NOMO-1 treated with DMSO at 0.1 percent for 48 hours (cell line): Measurements from ENCODE around the gene KSR2.

Experiments
- DNase-seq: peaks from one replicate; lab custom pipeline; 2025; ENCODE audit not compliant: unreplicated experiment; lab: John Stamatoyannopoulos, UW

Gene KSR2

GRCh38 chr12:117472983-117473382, 495.8 kb downstream of the KSR2 start:
- no peak for DNase-seq

DNA sequence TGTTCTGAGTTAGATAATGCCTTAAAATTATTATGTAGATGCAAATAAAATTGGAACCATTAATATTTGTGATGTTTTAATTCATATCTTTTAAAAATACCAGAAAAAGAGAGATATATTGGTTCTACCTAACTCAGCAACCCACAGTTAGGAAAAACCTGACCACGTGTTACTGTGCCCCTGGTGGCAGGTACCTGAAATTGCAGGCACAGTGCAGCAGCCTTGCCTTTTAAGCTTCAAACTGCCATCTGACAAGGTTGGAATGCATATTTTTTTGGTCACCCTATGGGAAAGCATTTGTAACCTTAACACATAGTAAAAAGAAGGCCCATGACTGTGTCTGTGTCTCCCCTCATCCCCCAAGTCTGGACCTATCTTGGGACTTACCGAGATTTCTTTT, 498.0 kb downstream of the KSR2 start:
- DNase-seq, result no peak

DNA sequence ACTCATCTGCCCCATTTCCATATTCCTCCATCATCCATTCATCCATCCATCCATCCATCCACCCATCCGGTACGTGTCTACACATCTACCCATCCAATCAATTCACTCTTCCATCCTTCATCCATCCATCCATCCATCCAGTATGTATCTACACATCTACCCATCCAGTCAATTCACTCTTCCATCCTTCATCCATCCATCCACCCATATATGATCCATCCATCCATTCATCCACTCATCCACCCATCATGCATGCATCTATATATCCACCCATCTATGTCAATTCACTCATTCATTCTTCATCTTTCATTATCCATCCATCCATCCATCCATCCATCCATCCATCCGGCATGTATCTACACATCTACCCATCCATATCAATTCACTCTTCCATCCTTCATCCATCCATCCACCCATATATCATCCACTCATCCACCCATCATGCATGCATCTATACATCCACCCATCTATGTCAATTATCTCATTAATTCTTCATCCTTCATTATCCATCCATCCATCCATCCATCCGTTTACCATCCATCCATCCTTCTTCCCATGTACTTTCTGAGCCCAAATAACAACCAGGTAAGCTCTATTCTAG, 498.8 kb downstream of the KSR2 start:
- DNase-seq, result no peak

GRCh38 chr12:117468016-117468415, 500.8 kb downstream of the KSR2 start:
- DNase-seq, result no peak

DNA sequence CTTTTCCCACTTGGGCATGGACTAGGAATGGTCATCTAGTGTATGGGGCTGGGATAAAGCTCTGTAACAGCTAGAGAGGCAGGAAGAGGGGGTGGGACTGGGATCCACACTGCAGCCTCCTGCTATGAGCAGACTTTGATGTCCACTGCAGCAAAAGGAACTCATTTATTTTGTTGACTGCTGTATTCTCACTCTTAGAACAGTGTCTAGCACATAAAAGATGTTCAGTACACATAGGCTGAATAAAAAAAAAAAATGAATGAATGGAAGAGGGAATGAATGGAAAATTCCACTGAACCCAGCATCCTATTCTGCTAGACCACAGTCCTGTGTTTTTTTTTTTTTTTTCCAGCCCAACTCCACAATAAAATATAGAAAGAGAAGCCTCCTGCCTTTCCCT, 501.2 kb downstream of the KSR2 start:
- no peak for DNase-seq

DNA sequence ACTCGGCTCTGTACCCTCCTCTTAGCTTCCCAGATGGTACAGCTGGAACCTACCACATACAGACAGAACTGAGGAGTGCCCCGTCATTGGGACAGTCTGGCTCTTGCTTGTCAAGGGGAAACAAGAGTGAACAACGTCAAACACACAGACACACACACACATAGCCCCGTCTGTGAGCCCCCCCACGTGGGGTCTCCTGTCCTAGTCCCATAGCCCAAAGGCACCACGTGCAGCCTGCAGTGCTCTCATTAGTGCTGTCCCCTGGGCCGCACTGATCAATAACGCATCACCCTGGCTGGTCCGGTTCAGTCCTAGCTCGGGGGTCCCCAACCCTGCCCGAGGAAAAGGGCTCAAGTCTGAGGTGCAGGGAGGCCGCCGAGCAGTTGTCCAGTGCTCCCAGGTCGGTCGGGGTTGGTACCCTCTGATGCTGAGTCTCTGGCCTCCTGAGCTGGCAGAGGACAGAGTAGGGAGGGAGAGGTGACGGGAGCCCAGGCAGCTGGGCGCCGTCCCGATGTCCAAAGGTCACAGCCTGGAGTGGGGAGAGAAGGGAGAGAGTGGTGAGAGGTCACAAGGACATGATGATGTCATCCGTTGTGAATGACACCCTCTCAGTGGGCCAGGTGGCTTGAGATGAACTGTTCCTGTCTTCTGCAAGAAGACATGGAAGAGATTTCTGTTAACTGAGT, 502.0 kb downstream of the KSR2 start:
- no peak for DNase-seq

DNA sequence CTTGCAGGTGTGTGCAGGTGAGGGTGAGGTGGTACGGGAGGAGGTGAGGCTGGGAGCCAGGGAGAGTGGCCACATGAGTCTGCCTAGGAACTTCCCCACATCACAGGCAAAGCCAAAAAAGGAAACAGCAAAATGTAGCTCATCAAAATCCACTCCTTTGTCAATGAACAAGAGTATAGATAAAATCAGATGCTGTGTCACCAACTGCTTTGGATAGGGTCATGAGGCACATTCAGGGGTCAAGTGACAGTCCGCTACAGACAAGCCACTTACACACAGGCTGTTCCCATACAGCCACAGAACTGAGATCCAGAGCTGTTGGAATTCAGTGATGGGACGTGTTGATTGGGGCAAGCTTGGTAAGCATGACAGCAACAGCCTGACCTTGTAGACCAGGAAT, 507.1 kb downstream of the KSR2 start:
- DNase-seq, result no peak

DNA sequence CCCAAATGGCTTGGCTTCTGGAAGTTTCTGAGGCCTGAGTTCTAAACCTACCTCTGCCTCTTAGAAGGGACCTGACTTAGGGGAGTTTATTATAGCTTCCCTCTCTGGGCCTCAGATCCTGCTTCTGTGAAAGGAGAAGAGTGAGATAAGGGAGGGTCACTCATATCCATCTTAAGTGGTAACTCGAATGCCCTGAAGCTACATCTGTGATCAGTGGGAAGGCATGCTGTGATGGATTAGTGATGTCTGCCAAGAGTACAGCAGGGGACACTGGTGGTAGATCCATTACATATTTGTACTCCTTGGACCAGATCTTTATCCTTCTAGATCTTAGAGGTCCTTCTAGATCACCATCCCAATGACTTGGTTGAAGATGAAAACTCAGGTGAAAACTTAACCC, 509.6 kb downstream of the KSR2 start:
- DNase-seq, result no peak

DNA sequence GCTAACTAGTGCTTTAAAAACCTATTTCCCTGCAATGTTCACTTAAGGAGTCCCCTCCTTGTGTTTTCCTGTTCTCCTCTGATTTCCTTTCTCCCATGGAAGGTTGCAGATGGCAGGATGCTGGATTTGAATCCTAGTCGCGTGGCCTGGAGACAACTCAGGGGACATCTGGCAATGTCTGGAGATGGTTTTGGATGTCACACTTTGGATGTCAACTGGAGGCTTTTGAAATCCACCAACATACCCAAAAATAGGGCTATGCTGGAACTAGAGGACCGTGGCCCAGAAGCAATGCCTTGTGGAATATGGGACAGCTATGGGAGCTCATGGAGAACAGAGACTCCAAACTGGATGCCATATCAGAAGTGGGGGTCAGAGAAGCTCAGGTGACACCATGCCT, 511.6 kb downstream of the KSR2 start:
- DNase-seq, result no peak

DNA sequence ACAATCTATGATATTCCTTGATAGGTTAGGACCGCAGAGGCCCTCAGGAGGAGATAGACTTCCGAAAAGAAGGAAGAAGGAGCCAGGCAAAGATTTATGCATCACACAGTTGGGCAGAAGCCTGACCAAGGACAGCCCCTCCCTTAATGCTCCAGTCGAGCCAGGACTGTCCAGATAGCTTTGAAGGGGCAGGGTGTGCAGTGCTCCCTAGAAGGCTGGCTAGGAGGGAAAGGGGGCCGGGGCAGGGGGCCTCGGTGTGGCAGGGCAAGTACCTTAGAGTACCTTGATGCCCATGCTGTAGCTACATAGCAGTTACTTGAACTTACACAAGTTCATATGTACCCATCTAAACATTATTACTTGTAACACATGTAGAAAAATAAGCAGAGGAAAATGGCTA, 512.7 kb downstream of the KSR2 start:
- DNase-seq, result no peak

DNA sequence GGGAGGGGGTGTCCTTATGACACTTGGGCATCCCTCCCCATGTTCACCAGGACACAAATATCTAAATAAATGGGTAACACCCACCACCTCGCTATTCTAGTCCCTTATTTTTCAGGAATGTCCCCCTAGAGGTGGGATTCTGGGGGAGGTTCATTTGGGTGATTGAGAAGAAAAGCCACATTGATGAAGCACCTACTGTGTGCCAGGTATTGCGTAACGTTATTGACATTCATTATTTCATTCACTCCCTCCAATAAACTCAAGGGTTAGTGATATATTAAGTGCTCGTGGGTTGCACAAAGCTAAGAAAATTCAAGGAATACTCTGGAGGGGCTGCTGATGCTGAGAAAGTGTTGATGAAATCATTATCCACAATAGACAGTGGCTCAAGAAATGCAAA, 514.8 kb downstream of the KSR2 start:
- DNase-seq, result no peak

- no peak for DNase-seq
Measured at GRCh38 chr12:117452112-117452511, 516.7 kb downstream of the KSR2 start.

DNA sequence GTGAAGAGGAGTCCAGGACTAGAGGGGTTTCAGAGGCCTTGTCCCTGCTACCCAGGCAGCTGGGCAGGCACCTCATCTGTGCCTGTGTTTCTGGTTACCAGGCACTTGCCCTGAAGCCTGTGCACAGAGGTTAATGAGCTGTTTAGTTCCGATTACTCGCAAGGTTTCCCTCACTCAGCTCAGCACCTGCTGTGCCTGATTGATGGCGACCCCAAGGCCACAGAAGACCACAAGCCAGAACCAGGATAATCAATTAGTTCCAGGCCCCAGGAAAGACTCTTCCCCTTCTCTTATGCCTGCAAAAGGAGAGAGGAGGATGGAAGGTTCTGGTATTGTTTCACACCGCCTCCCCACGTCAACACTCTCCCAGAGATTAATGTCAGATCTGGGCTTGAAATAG, 518.6 kb downstream of the KSR2 start:
- DNase-seq, result no peak

- no peak for DNase-seq
Measured at GRCh38 chr12:117447665-117448366, 521.0 kb downstream of the KSR2 start.

- no peak for DNase-seq
Measured at GRCh38 chr12:117444781-117445180, 524.0 kb downstream of the KSR2 start.

- DNase-seq, result no peak
Measured at GRCh38 chr12:117441751-117442150, 527.0 kb downstream of the KSR2 start.

DNA sequence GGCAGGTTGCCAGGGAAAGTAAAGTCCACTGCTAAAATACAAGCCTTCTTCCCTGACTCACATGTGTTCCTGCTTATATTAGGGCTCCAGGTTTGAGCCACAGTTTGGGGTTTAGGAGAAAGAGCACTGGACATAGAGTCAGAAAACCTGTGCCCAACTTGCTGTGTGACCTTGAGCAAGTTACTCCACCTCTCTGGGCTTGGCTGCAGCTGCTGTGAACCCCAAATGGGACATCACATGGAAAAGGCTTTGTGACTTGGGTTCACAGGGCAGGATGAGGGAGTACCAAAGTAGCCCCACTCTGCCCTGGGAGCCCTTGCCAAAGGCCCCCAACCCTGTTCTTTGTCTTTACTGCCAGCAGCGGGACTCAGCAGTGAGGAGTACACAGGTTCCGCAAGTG, 528.4 kb downstream of the KSR2 start:
- no peak for DNase-seq

GRCh38 chr12:117439531-117440001, 529.2 kb downstream of the KSR2 start:
- DNase-seq, result no peak

DNA sequence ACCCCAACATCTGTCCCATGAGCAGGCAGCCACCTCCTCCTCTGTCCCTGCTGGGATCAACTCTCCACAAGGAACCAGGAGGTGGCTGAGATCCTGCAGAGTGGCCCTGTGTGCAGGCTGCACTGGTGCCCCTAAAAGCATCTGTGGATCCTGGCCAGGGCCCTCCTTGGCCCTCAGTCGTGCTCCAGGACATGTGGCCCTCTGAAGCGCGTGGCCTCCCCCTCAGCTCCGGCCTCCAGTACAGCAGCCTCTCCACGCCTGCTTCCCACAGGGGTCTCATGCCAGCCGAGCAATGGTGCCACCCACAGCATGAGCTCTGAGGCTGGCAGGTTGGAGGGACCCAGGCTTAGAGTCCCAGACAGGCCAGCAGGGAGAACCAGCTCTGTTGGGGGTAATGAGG, 530.0 kb downstream of the KSR2 start:
- no peak for DNase-seq

GRCh38 chr12:117437516-117438255, 531.1 kb downstream of the KSR2 start:
- DNase-seq, result no peak

DNA sequence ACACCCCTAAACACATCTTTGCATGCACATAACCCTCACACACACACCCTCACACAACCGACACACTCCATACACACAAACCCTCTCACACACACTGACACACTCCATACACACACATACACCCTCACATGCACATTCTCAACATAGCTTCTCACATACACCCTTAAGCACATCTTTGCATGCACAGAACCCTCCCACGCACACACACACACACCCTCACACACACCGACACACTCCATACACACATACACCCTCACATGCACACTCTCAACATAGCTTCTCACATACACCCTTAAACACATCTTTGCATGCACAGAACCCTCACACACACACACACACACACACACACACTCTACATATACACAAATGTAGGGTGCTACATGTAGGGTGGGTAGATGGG, 534.9 kb downstream of the KSR2 start:
- DNase-seq, result no peak

- DNase-seq, result no peak
Measured at GRCh38 chr12:117430246-117430645, 538.5 kb downstream of the KSR2 start.
